DOHH2 (cell line): ENCODE results near the gene ATG9B.

Experiments used
- CTCF ChIP-seq: fragments of 200-600 bp; sonication (generic); IDR thresholded peaks from one replicate; pipeline ENCODE4 v1.5.1; 2014; ENCODE audit warnings: antibody characterized with exemption, mild to moderate bottlenecking, low read depth, low read length; ENCODE audit not compliant: poor library complexity, severe bottlenecking
- EZH2phosphoT487 ChIP-seq: fragments of 200-600 bp; sonication (generic); IDR thresholded peaks from 2 replicates; pipeline ENCODE4 v1.6.1; 2017; ENCODE audit warnings: borderline replicate concordance, mild to moderate bottlenecking, antibody characterized with exemption, low read length, moderate library complexity, mixed read lengths

- TF ChIP-seq CTCF (no peak), EZH2phosphoT487 (peak; percentile 50; the same call in 1 of the 2 replicates)
Observed at GRCh38 chr7:150978126-150978789, 46.0 kb downstream of the ATG9B start, which contains the start of gene KCNH2.
